ENCODE results near the gene NSUN2.

DNA sequence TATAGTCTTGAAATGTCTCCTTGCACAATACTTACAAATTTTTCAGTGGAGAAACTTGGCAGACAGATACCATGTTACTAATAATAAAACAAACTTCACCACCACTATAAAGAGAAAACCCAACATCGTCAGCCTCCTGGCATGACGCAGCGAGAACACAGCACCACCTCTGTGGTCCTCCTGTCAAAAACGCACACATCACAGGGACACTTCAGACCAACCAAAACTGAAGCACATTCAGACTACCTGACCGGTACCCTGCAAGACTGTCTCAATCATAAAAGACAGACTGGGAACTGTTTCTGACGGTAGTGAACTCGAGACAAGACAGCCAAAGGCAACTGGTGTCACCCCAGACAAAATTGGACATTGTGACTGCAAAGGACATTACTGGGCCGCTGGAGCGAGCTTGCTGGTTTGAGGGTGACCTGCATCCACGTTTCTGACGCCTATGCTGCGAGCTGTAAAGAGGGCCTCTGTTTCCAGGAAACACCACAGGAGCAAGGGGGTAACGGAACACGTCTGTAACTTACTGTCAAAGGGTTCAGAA, 34.4 kb downstream of the NSUN2 start:
- TF ChIP-seq ZNF274 (IDR thresholded peaks at IDR 0.05; ENCODE audit: low read length): no peak
- no peak for TF ChIP-seq ZNF274 (tag by site-specific recombination; IDR thresholded peaks at IDR 0.05; ENCODE audit: borderline replicate concordance)
- no peak for TF ChIP-seq ZFP41 (tag by site-specific recombination; IDR thresholded peaks at IDR 0.05; ENCODE audit: borderline replicate concordance)
- TF ChIP-seq, protein P1, sequence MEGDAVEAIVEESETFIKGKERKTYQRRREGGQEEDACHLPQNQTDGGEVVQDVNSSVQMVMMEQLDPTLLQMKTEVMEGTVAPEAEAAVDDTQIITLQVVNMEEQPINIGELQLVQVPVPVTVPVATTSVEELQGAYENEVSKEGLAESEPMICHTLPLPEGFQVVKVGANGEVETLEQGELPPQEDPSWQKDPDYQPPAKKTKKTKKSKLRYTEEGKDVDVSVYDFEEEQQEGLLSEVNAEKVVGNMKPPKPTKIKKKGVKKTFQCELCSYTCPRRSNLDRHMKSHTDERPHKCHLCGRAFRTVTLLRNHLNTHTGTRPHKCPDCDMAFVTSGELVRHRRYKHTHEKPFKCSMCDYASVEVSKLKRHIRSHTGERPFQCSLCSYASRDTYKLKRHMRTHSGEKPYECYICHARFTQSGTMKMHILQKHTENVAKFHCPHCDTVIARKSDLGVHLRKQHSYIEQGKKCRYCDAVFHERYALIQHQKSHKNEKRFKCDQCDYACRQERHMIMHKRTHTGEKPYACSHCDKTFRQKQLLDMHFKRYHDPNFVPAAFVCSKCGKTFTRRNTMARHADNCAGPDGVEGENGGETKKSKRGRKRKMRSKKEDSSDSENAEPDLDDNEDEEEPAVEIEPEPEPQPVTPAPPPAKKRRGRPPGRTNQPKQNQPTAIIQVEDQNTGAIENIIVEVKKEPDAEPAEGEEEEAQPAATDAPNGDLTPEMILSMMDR (tag by site-specific recombination; IDR thresholded peaks at IDR 0.05): no peak
